ENCODE results near the gene TUBB4B.

The TUBB4B gene

GRCh38 chr9:137247135-137247915 is 6.2 kb downstream of the TUBB4B start:
- peaks cover 7% of the 10 kb centered on the region; the same call in 1 of the 2 replicates for H4K20me1 ChIP-seq (ENCODE audit: insufficient read depth)
- H3K4me1 ChIP-seq (ENCODE audit: low read depth, poor library complexity, severe bottlenecking): peaks cover 6% of the 10 kb centered on the region
- no peak overlapping the region for H3K9ac ChIP-seq
- H3K79me2 ChIP-seq (ENCODE audit: insufficient read depth, low read depth): peaks cover 10% of the 10 kb centered on the region
- no peak overlapping the region for H3K27ac ChIP-seq
- no peaks in the 10 kb centered on the region for H3K27me3 ChIP-seq (ENCODE audit: insufficient read depth, low read depth)
- no peak for TF ChIP-seq CTCF (conservative IDR thresholded peaks at IDR 0.05; ENCODE audit: low read depth, low read length)
- no peak overlapping the region for H3K4me3 ChIP-seq (IDR thresholded peaks at IDR 0.05; ENCODE audit: insufficient read depth, low read depth, low read length)
- H2AFZ ChIP-seq (ENCODE audit: low read depth): no peak overlapping the region
- no peak overlapping the region for H3K4me2 ChIP-seq
- peaks cover 4% of the 10 kb centered on the region; the same call in 1 of the 2 replicates for H3K36me3 ChIP-seq (ENCODE audit: insufficient read depth)

- Histone ChIP-seq H3K27me3 (ENCODE audit: insufficient read depth, low read depth) (no peaks in the 10 kb centered on the region), H3K4me1 (ENCODE audit: low read depth, poor library complexity, severe bottlenecking) (peaks cover 2% of the 10 kb centered on the region), H4K20me1 (ENCODE audit: insufficient read depth) (peaks cover 2% of the 10 kb centered on the region; the same call in 1 of the 2 replicates), H3K9ac (no peak overlapping the region), H3K36me3 (ENCODE audit: insufficient read depth) (no peaks in the 10 kb centered on the region; the same call in 1 of the 2 replicates), H3K79me2 (ENCODE audit: insufficient read depth, low read depth) (peaks cover 4% of the 10 kb centered on the region; the same call in 1 of the 2 replicates), H2AFZ (ENCODE audit: low read depth) (no peak overlapping the region), H3K4me2 (no peak overlapping the region), H3K4me3 (IDR thresholded peaks at IDR 0.05; ENCODE audit: insufficient read depth, low read depth, low read length) (no peak overlapping the region), H3K27ac (no peak overlapping the region)
- TF ChIP-seq CTCF (conservative IDR thresholded peaks at IDR 0.05; ENCODE audit: low read depth, low read length): no peak
Measured at GRCh38 chr9:137247916-137248175, 6.8 kb downstream of the TUBB4B start.

GRCh38 chr9:137250329-137251193 is 9.5 kb downstream of the TUBB4B start:
- no peak overlapping the region for H2AFZ ChIP-seq (ENCODE audit: low read depth)
- no peaks in the 10 kb centered on the region for H3K79me2 ChIP-seq (ENCODE audit: insufficient read depth, low read depth)
- H3K27ac ChIP-seq: no peak overlapping the region
- no peaks in the 10 kb centered on the region for H3K27me3 ChIP-seq (ENCODE audit: insufficient read depth, low read depth)
- no peak for TF ChIP-seq CTCF (conservative IDR thresholded peaks at IDR 0.05; ENCODE audit: low read depth, low read length)
- no peaks in the 10 kb centered on the region for H4K20me1 ChIP-seq (ENCODE audit: insufficient read depth)
- no peak overlapping the region for H3K4me2 ChIP-seq
- H3K36me3 ChIP-seq (ENCODE audit: insufficient read depth): no peaks in the 10 kb centered on the region
- peaks cover 8% of the 10 kb centered on the region for H3K4me1 ChIP-seq (ENCODE audit: low read depth, poor library complexity, severe bottlenecking)
- no peak overlapping the region for H3K9ac ChIP-seq
- no peak overlapping the region for H3K4me3 ChIP-seq (IDR thresholded peaks at IDR 0.05; ENCODE audit: insufficient read depth, low read depth, low read length)

- H3K79me2 ChIP-seq (ENCODE audit: insufficient read depth, low read depth): peaks cover 5% of the 10 kb centered on the region
- no peak for TF ChIP-seq CTCF (conservative IDR thresholded peaks at IDR 0.05; ENCODE audit: low read depth, low read length)
- H3K9ac ChIP-seq: no peak within 1 kb of the TSS
- H3K27me3 ChIP-seq (ENCODE audit: insufficient read depth, low read depth): no peaks in the 10 kb centered on the region
- no peaks in the 10 kb centered on the region for H3K36me3 ChIP-seq (ENCODE audit: insufficient read depth)
- H2AFZ ChIP-seq (ENCODE audit: low read depth): no peak within 1 kb of the TSS
- no peaks in the 10 kb centered on the region for H4K20me1 ChIP-seq (ENCODE audit: insufficient read depth)
- no peak within 1 kb of the TSS for H3K27ac ChIP-seq
- peaks cover 9% of the 10 kb centered on the region for H3K4me1 ChIP-seq (ENCODE audit: low read depth, poor library complexity, severe bottlenecking)
- H3K4me2 ChIP-seq: no peak within 1 kb of the TSS
- no peak within 1 kb of the TSS for H3K4me3 ChIP-seq (IDR thresholded peaks at IDR 0.05; ENCODE audit: insufficient read depth, low read depth, low read length)
Measured at GRCh38 chr9:137251194-137251461, 10.0 kb downstream of the TUBB4B start, which contains the start of gene STPG3. Gene STPG3, plus strand, starts transcription at chr9:137251286. Its CDS starts 1 bp downstream, at chr9:137251287.

All from KMS-11 (cell line).